NCI-H2227 (cell line): ENCODE measurements around the gene KSR1.

ENCODE experiments used
- DNase-seq: peaks from one replicate; lab custom pipeline; 2025; ENCODE audit not compliant: unreplicated experiment; lab: John Stamatoyannopoulos, UW

KSR1 gene

GRCh38 chr17:27471321-27472269, 15.3 kb downstream of the KSR1 start:
- DNase-seq: no peak

- DNase-seq: no peak
These were observed 17.0 kb downstream of the KSR1 start for GRCh38 chr17:27473190-27473747.

GRCh38 chr17:27473748-27474609, 17.7 kb downstream of the KSR1 start:
- DNase-seq: no peak

- no peak for DNase-seq
These were observed 18.9 kb downstream of the KSR1 start for GRCh38 chr17:27475070-27475673.

- DNase-seq: no peak
These were observed 20.0 kb downstream of the KSR1 start for GRCh38 chr17:27475981-27476895.

GRCh38 chr17:27477050-27477888, 21.0 kb downstream of the KSR1 start:
- DNase-seq: no peak

GRCh38 chr17:27477971-27478684, 21.9 kb downstream of the KSR1 start:
- no peak for DNase-seq

GRCh38 chr17:27478901-27479538, 22.8 kb downstream of the KSR1 start:
- DNase-seq: no peak

- DNase-seq: no peak
These were observed 23.6 kb downstream of the KSR1 start for GRCh38 chr17:27479838-27480237.

GRCh38 chr17:27480699-27481098, 24.5 kb downstream of the KSR1 start:
- no peak for DNase-seq

- DNase-seq: no peak
These were observed 25.1 kb downstream of the KSR1 start for GRCh38 chr17:27481327-27481726.

GRCh38 chr17:27485125-27485524, 28.9 kb downstream of the KSR1 start:
- no peak for DNase-seq

GRCh38 chr17:27485716-27486495, 29.7 kb downstream of the KSR1 start:
- no peak for DNase-seq

GRCh38 chr17:27486741-27487140, 30.5 kb downstream of the KSR1 start:
- DNase-seq: no peak

- no peak for DNase-seq
These were observed 32.0 kb downstream of the KSR1 start for GRCh38 chr17:27488231-27488630.

GRCh38 chr17:27489045-27489715, 32.9 kb downstream of the KSR1 start:
- DNase-seq: no peak

GRCh38 chr17:27490391-27490790, 34.1 kb downstream of the KSR1 start:
- no peak for DNase-seq
